ENCODE measurements around the gene CDX4.

Gene CDX4

DNA sequence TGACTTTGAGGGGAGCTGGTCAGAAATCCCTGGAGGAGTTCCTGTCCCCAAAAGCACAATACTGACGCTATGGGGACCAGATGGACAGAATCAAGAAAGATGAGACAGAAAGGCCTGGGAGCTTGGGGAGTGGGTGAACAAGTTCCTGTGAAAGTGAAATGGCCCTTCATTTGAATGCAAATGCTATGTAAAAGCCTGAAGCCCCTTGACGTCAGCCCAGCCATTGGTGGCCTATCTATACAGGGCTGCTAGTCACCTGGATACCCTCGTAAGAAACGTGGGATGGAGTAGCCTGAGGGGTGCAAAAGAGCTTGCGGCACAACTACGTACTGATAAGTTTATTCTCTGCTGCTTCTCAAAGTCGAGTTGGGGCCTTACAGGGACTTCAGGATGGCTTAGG lies at the start of gene CDX4:
Gene CDX4 (plus strand): TSS at position 223 of the 400 bp plus-strand sequence. CDS start 201 bp downstream, outside the sequence.
- Histone ChIP-seq H3K27ac (ENCODE audit: low read depth, low read length) (no peak within 1 kb of the TSS), H3K9me3 (ENCODE audit: control insufficient read depth, insufficient read depth, low read length) (peaks cover 6% of the 10 kb centered on the region), H3K4me1 (ENCODE audit: control insufficient read depth, insufficient read depth, low read length) (peaks cover 14% of the 10 kb centered on the region), H3K9ac (ENCODE audit: low read depth, low read length) (no peak within 1 kb of the TSS), H3K27me3 (ENCODE audit: control insufficient read depth, insufficient read depth, low read length) (peaks cover 80% of the 10 kb centered on the region), H3K4me3 (ENCODE audit: low read depth, low read length) (peak within 1 kb of the TSS; percentile 30; the same call in 1 of the 2 replicates), H3K36me3 (ENCODE audit: control insufficient read depth, insufficient read depth, low read length) (no peaks in the 10 kb centered on the region)

- Histone ChIP-seq H3K4me3 (ENCODE audit: low read depth, low read length) (no peak overlapping the region), H3K4me1 (ENCODE audit: control insufficient read depth, insufficient read depth, low read length) (no peaks in the 10 kb centered on the region), H3K9me3 (ENCODE audit: control insufficient read depth, insufficient read depth, low read length) (peaks cover 21% of the 10 kb centered on the region; the same call in 1 of the 2 replicates), H3K27me3 (ENCODE audit: control insufficient read depth, insufficient read depth, low read length) (peaks cover 5% of the 10 kb centered on the region; the same call in 1 of the 2 replicates), H3K27ac (ENCODE audit: low read depth, low read length) (no peak overlapping the region), H3K36me3 (ENCODE audit: control insufficient read depth, insufficient read depth, low read length) (no peaks in the 10 kb centered on the region), H3K9ac (ENCODE audit: low read depth, low read length) (no peak overlapping the region)
Observed at GRCh38 chrX:73398185-73398914, 48.5 kb upstream of the CDX4 start.

DNA sequence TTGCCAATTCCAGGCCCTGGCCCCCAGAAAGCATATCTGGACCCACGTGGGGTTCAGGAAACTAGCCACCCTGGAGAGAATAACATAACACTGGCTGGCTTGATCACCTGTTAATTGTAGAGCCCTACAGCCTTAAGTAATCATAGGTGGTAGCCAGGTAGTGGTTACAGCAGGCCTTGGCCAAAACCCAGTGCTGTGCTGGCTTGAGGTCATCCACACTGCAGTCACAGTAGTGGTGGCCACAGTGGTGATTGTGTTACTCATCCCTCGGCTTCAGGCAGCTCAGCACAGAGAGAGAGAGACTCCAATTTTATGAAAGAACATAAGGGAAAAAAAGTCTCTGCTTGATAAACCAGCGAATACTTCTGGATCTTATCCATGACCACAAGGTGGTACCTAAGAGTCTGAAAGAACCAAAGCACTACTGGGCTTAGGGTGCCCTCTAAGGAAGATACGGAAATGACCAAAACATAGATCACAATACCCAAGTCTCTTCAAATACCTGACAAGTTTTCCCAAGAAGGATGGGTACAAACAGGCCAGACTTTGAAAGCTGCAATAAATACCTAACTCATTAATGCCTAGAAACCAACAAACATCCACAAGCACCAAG lies 46.6 kb upstream of the CDX4 start:
- Histone ChIP-seq H3K36me3 (ENCODE audit: control insufficient read depth, insufficient read depth, low read length) (no peaks in the 10 kb centered on the region), H3K9ac (ENCODE audit: low read depth, low read length) (no peak overlapping the region), H3K4me3 (ENCODE audit: low read depth, low read length) (no peak overlapping the region), H3K27me3 (ENCODE audit: control insufficient read depth, insufficient read depth, low read length) (peaks cover 5% of the 10 kb centered on the region; the same call in 1 of the 2 replicates), H3K4me1 (ENCODE audit: control insufficient read depth, insufficient read depth, low read length) (no peaks in the 10 kb centered on the region), H3K27ac (ENCODE audit: low read depth, low read length) (no peak overlapping the region), H3K9me3 (ENCODE audit: control insufficient read depth, insufficient read depth, low read length) (peaks cover 15% of the 10 kb centered on the region; the same call in 1 of the 2 replicates)

- no peaks in the 10 kb centered on the region for H3K4me1 ChIP-seq (ENCODE audit: control insufficient read depth, insufficient read depth, low read length)
- no peaks in the 10 kb centered on the region for H3K36me3 ChIP-seq (ENCODE audit: control insufficient read depth, insufficient read depth, low read length)
- H3K27ac ChIP-seq (ENCODE audit: low read depth, low read length), result no peak overlapping the region
- no peak overlapping the region for H3K4me3 ChIP-seq (ENCODE audit: low read depth, low read length)
- no peak overlapping the region for H3K9ac ChIP-seq (ENCODE audit: low read depth, low read length)
- peaks cover 5% of the 10 kb centered on the region; the same call in 1 of the 2 replicates for H3K27me3 ChIP-seq (ENCODE audit: control insufficient read depth, insufficient read depth, low read length)
- peaks cover 15% of the 10 kb centered on the region; the same call in 1 of the 2 replicates for H3K9me3 ChIP-seq (ENCODE audit: control insufficient read depth, insufficient read depth, low read length)
Observed at GRCh38 chrX:73401591-73402266, 45.1 kb upstream of the CDX4 start.

DNA sequence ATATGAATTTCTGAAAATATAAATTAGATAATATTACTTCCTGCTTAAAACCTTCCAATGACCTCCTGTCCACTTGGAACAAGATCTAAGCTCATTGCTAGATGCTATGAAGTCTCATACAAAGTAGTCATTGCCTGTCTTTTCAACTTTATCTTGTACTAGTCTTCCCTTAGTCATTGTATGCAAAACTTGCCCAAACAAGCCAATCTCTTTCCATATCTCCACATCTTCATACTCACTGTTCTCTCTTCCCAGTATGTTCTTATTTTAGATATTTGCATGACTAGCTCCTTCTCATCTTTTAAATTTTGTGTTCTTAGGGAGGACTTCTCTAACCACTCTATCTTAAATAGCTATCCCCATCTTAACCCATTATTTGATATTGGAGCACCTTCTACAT lies 33.9 kb upstream of the CDX4 start:
- no peaks in the 10 kb centered on the region for H3K36me3 ChIP-seq (ENCODE audit: control insufficient read depth, insufficient read depth, low read length)
- H3K9me3 ChIP-seq (ENCODE audit: control insufficient read depth, insufficient read depth, low read length), result peaks cover 29% of the 10 kb centered on the region
- H3K9ac ChIP-seq (ENCODE audit: low read depth, low read length), result no peak overlapping the region
- no peak overlapping the region for H3K27ac ChIP-seq (ENCODE audit: low read depth, low read length)
- H3K4me1 ChIP-seq (ENCODE audit: control insufficient read depth, insufficient read depth, low read length), result no peaks in the 10 kb centered on the region
- H3K4me3 ChIP-seq (ENCODE audit: low read depth, low read length), result no peak overlapping the region
- no peaks in the 10 kb centered on the region; the same call in 1 of the 2 replicates for H3K27me3 ChIP-seq (ENCODE audit: control insufficient read depth, insufficient read depth, low read length)

- peak overlapping the region; percentile 30; the same call in 1 of the 2 replicates for H3K4me3 ChIP-seq (ENCODE audit: low read depth, low read length)
- H3K27me3 ChIP-seq (ENCODE audit: control insufficient read depth, insufficient read depth, low read length), result peaks cover 85% of the 10 kb centered on the region
- H3K36me3 ChIP-seq (ENCODE audit: control insufficient read depth, insufficient read depth, low read length), result no peaks in the 10 kb centered on the region
- H3K9ac ChIP-seq (ENCODE audit: low read depth, low read length), result no peak overlapping the region
- H3K27ac ChIP-seq (ENCODE audit: low read depth, low read length), result no peak overlapping the region
- peaks cover 6% of the 10 kb centered on the region for H3K9me3 ChIP-seq (ENCODE audit: control insufficient read depth, insufficient read depth, low read length)
- peaks cover 15% of the 10 kb centered on the region for H3K4me1 ChIP-seq (ENCODE audit: control insufficient read depth, insufficient read depth, low read length)
Observed at GRCh38 chrX:73447311-73447794, 500 bp downstream of the CDX4 start.

DNA sequence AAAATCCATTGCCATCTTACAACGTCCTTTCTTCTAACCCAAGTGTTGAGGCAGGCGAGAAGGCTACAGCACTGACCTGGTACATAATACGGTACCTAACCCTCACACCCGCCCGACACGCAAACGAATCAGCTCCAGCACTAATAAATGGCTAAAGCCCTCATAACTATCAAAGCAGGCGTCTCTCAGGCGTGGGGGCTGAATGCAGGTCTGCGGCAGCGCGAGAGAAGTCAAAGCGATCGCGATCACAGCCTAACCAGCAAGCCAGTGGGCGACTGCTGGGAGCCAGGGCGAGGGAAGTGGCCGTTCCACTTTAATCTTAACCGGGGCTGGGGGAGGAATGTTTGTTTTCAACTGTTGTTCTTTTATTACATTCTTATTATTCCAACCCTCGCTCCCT lies 1.5 kb downstream of the CDX4 start:
- peaks cover 10% of the 10 kb centered on the region for H3K9me3 ChIP-seq (ENCODE audit: control insufficient read depth, insufficient read depth, low read length)
- no peak overlapping the region for H3K27ac ChIP-seq (ENCODE audit: low read depth, low read length)
- peaks cover 92% of the 10 kb centered on the region for H3K27me3 ChIP-seq (ENCODE audit: control insufficient read depth, insufficient read depth, low read length)
- no peaks in the 10 kb centered on the region for H3K36me3 ChIP-seq (ENCODE audit: control insufficient read depth, insufficient read depth, low read length)
- peak overlapping the region; percentile 30; the same call in 1 of the 2 replicates for H3K4me3 ChIP-seq (ENCODE audit: low read depth, low read length)
- no peak overlapping the region for H3K9ac ChIP-seq (ENCODE audit: low read depth, low read length)
- H3K4me1 ChIP-seq (ENCODE audit: control insufficient read depth, insufficient read depth, low read length), result peaks cover 21% of the 10 kb centered on the region

DNA sequence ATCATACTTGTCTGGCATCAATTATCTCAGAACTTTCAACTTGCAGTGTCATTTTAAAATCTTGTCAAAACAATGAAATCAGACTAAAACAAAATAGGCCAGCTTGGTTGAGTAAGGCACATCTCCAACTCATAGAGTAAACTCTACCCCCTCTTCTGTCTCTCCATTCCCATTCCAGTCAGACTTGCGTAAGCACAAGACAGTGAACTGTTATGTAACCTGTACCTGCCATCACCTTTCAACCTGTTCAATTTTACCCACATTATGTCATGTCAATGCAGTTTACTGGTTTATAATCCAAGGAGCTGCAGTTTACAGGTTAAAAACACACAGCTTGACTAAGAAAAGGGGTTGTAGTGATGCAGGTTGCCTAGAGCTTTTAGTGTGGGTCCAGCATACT lies 8.3 kb downstream of the CDX4 start:
- H3K27me3 ChIP-seq (ENCODE audit: control insufficient read depth, insufficient read depth, low read length), result peaks cover 59% of the 10 kb centered on the region
- no peak overlapping the region for H3K27ac ChIP-seq (ENCODE audit: low read depth, low read length)
- no peaks in the 10 kb centered on the region for H3K36me3 ChIP-seq (ENCODE audit: control insufficient read depth, insufficient read depth, low read length)
- H3K4me3 ChIP-seq (ENCODE audit: low read depth, low read length), result no peak overlapping the region
- no peak overlapping the region for H3K9ac ChIP-seq (ENCODE audit: low read depth, low read length)
- H3K9me3 ChIP-seq (ENCODE audit: control insufficient read depth, insufficient read depth, low read length), result peaks cover 9% of the 10 kb centered on the region; the same call in 1 of the 2 replicates
- H3K4me1 ChIP-seq (ENCODE audit: control insufficient read depth, insufficient read depth, low read length), result peaks cover 15% of the 10 kb centered on the region; the same call in 1 of the 2 replicates

- H3K4me1 ChIP-seq (ENCODE audit: control insufficient read depth, insufficient read depth, low read length), result peaks cover 15% of the 10 kb centered on the region; the same call in 1 of the 2 replicates
- no peak overlapping the region for H3K9ac ChIP-seq (ENCODE audit: low read depth, low read length)
- H3K4me3 ChIP-seq (ENCODE audit: low read depth, low read length), result no peak overlapping the region
- H3K27me3 ChIP-seq (ENCODE audit: control insufficient read depth, insufficient read depth, low read length), result peaks cover 38% of the 10 kb centered on the region
- peaks cover 9% of the 10 kb centered on the region; the same call in 1 of the 2 replicates for H3K9me3 ChIP-seq (ENCODE audit: control insufficient read depth, insufficient read depth, low read length)
- no peak overlapping the region for H3K27ac ChIP-seq (ENCODE audit: low read depth, low read length)
- H3K36me3 ChIP-seq (ENCODE audit: control insufficient read depth, insufficient read depth, low read length), result no peaks in the 10 kb centered on the region
Observed at GRCh38 chrX:73457306-73457705, 10.5 kb downstream of the CDX4 start.

DNA sequence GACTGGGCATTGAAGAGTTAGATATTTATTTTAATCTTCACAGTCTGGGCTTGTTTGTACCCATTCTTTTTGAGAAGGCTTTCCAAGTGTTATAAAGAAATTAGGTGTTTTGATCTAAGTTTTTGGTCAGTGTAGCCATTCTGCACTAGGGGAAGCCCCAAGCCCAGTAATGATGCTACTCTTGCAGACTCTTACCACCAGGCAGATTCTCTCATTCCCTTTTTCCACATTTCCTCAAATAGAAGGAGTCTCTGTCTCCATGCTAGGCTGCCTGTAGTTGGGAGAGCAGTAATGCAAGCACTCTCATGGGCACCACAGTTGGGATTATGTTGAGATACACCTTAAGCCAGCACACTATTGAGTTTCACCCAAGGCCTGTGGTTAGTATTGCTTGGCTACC lies 21.5 kb downstream of the CDX4 start:
- Histone ChIP-seq H3K27ac (ENCODE audit: low read depth, low read length) (no peak overlapping the region), H3K27me3 (ENCODE audit: control insufficient read depth, insufficient read depth, low read length) (0 out of 2 replicates have a peak, but pooled peaks cover 3% of the 10 kb centered on the region)

More for the DNA sequence above, 21.5 kb downstream of the CDX4 start:
- Histone ChIP-seq H3K9ac (ENCODE audit: low read depth, low read length) (no peak overlapping the region), H3K36me3 (ENCODE audit: control insufficient read depth, insufficient read depth, low read length) (no peaks in the 10 kb centered on the region), H3K9me3 (ENCODE audit: control insufficient read depth, insufficient read depth, low read length) (peaks cover 7% of the 10 kb centered on the region; the same call in 1 of the 2 replicates), H3K4me3 (ENCODE audit: low read depth, low read length) (no peak overlapping the region), H3K4me1 (ENCODE audit: control insufficient read depth, insufficient read depth, low read length) (no peaks in the 10 kb centered on the region)
